HG03457 (cell line): ENCODE measurements around the gene MPL.

Source experiments
- ATAC-seq: cut with Tn5 transposase; IDR thresholded peaks from one replicate; pipeline ENCODE4 v1.9.1; 2021; ENCODE audit warnings: moderate number of reproducible peaks; ENCODE audit not compliant: unreplicated experiment

Gene MPL

GRCh38 chr1:43305926-43306687 is 31.5 kb upstream of the MPL start:
- ATAC-seq: no peak

DNA sequence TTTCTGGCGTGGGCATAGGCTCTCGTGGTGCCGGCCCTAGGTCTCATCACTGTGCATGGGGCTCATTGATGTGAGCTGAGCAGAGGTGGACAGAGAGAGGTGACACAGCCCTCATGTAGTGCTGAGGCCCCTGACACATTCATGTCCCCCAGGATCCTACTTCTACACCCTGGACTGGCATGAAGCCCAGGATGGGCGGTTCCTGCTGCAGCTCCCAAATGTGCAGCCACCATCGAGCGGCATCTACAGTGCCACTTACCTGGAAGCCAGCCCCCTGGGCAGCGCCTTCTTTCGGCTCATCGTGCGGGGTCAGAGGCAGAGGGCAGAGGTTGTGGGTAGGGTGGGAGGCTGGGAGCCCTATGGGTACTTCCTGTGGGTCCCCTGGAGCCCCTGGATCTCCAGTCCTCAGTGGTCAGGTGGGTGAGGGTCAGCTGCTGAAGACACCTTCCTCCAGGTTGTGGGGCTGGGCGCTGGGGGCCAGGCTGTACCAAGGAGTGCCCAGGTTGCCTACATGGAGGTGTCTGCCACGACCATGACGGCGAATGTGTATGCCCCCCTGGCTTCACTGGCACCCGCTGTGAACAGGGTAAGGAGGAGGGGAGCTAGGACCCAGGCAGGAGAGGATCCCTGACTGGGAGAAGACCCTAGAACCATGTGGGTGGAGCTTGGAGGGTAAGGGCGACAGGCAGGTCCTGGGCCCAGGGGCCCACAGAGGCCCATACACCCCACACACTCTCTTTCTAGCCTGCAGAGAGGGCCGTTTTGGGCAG is 30.7 kb upstream of the MPL start:
- no peak for ATAC-seq

GRCh38 chr1:43307458-43308158 is 30.0 kb upstream of the MPL start:
- no peak for ATAC-seq

DNA sequence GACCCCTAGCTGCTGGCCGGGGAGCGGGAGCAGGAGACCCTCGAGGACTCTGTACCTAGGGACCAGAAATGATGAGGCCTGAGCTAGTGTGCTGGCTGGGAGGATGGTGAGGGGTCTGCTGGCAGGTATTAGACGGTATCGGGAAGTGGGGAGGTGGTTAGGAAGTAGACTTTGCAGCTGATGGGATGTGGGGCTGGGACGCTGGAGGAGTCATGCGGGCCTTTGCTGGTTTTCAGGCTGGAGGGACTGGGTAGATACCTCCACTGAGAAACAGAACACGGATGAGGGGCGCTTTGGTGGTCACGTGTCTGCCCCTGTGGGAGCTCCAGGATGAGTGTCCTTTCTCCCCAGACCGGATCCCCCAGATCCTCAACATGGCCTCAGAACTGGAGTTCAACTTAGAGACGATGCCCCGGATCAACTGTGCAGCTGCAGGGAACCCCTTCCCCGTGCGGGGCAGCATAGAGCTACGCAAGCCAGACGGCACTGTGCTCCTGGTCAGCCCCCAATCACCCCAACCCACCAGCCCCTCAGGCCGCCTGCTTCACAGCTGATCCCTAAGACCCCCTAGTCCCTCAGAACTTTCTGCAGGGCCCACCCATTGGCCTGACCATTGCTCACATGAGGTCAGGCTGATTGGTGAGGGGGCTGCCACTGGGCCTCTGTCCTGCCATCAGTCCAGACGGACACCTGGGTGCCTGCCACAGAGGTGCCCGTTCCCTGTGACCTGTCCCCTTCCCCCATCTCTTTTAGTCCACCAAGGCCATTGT is 28.8 kb upstream of the MPL start:
- ATAC-seq: no peak

DNA sequence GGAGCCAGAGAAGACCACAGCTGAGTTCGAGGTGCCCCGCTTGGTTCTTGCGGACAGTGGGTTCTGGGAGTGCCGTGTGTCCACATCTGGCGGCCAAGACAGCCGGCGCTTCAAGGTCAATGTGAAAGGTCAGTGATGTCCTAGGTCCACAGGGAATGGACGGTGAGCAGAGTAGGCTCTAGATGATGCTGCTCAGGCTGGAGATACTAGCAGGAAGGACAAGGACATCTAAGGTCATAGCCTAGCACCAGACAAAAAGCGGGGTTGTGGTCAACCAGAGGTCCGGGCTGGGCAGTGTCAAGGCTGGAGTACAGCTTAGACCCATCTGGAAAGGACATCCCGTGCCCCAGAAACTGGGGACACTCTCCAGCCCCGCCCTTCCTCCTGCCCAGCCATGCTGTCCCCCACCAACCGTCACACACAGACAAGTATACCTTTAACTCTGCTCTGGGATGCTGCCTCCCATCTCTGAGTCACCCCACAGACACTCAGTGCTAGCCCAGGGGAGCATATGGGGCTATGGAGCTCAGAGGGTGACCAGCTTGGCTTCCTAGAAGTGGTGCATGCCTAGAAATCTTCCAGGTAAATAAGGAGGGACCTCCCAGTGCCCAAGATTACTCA is 28.1 kb upstream of the MPL start:
- ATAC-seq: no peak

GRCh38 chr1:43311521-43311920 is 26.1 kb upstream of the MPL start:
- no peak for ATAC-seq

GRCh38 chr1:43312212-43312623 is 25.4 kb upstream of the MPL start:
- no peak for ATAC-seq

DNA sequence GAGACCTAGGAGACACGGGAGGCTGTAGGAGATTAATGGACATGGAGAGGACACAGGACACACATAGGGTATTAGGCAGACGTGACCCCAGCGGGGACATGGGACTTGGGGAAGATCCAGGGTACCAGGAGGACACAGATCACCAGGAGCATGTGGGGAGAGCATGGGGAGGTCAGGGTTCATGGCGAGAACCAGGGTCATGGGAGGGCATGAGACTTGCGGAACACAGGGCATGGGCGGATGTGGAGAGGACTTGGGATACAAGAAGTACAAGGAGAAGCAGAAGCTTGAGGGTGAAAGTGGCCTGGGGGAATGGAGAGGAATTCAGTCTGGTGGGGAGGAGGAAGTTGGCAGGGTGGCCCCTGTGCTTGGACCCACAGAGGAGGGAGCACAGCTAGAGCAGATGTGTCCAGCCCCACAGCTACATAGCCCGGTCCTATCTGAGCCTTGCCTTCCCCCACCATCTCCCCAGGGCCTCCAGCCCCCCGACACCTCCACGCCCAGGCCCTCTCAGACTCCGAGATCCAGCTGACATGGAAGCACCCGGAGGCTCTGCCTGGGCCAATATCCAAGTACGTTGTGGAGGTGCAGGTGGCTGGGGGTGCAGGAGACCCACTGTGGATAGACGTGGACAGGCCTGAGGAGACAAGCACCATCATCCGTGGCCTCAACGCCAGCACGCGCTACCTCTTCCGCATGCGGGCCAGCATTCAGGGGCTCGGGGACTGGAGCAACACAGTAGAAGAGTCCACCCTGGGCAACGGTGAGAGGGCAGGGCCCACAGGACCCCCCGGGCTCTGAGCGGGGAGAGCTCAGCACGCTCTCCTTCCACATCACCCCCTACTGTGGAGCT is 24.7 kb upstream of the MPL start:
- ATAC-seq: no peak

GRCh38 chr1:43313771-43314170 is 23.8 kb upstream of the MPL start:
- ATAC-seq: no peak

GRCh38 chr1:43314233-43314632 is 23.4 kb upstream of the MPL start:
- ATAC-seq: no peak

GRCh38 chr1:43315481-43315880 is 22.1 kb upstream of the MPL start:
- ATAC-seq: no peak

DNA sequence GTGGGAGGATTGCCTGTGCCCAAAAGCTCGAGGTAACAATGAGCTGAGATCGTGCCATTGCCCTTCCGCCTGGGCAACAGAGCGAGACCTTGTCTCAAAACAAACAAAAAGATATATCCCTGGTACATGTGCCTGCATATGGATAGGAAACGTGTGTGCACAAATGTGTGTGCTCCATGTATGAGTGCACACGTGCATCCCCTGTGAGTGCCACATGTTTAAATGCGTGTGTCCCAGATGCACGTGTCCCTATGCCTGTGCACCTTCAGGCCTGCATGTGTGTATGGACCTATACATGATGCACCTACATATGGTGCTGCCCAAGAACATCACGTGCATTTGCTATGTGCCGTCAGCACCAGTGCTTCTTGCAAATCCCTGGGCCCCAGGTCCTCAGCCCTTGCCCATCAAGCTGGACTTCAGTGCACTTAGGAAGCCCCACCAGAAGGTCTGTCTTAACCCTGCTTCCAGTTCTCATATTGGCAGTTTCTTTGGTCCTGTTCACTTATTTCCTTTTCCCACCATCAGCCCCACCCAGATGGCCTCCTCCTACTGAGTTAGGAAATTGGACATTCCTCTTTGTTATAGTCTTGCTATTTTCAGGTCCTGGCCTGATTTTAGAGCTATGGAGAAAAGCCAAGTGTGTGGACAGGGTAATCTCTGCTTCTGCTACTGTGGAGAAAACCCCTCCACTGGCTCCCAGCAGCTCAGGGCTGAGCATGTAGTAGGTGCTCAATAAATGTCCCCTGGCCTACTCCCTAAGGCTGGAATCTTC is 21.5 kb upstream of the MPL start:
- ATAC-seq: no peak

GRCh38 chr1:43316738-43317520 is 20.7 kb upstream of the MPL start:
- ATAC-seq: no peak

GRCh38 chr1:43317817-43318471 is 19.7 kb upstream of the MPL start:
- ATAC-seq: no peak

DNA sequence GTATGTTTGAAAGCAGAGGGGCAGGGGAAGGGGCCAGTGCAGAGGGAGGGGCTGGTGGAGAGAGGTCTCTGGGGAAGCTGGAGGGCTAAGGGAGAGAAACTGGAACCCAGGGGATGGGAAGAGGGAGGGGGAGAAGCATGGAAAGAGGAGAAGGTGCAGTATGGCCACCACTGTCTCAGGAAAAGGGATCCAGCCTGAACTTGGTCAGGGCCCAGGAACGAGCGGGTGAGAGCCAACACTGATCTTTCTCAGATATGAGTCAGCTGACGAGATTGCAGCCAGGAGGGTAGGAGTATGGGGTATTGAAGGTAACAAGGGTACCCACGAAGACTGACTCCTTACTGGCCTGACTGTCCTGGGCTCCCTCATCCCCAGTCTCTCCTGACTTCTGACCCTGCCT is 18.8 kb upstream of the MPL start:
- ATAC-seq: no peak

DNA sequence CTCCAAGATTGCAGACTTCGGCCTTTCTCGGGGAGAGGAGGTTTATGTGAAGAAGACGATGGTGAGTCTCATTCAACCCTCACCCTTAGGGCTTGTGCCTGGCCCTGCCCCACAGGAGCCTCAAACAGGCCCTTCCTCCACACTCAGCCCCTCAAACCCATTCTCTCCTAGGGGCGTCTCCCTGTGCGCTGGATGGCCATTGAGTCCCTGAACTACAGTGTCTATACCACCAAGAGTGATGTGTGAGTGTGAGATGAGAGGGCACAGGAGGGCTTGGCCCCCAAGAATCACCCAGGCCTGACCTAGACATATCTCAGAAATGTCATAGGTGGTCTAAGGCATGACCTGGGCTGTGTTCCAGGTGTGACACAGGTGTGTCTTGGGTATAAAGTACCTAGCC is 18.3 kb upstream of the MPL start:
- ATAC-seq: no peak

DNA sequence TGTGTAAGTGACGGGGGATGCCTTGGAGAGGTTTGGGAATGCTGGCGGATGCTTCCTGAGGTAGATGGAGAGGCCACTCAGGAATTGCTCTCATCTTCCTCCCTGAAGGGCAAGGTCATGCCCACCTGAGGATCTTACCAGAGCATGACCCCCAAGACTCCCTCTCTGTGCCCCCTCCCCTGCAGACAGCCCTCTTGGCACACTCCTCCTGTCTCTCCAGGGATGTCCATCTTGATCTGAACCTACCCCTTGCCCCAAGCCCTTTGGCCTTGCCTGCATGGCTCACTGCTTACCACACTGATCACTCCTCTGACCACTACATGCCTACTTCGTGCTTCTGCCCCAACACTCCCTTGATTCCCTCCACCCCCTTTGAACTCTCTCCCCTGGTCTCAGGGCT is 17.9 kb upstream of the MPL start:
- no peak for ATAC-seq
